HG02981 (cell line): ENCODE measurements around the gene CNTNAP2.

Source experiments
- ATAC-seq: cut with Tn5 transposase; IDR thresholded peaks from one replicate; pipeline ENCODE4 v1.9.1; 2021; ENCODE audit warnings: mild to moderate bottlenecking, moderate library complexity; ENCODE audit not compliant: unreplicated experiment

CNTNAP2 gene

GRCh38 chr7:146961617-146962016 lies 845.0 kb downstream of the CNTNAP2 start:
- no peak for ATAC-seq

GRCh38 chr7:146966274-146966673 lies 849.7 kb downstream of the CNTNAP2 start:
- ATAC-seq: no peak

GRCh38 chr7:146982482-146982881 lies 865.9 kb downstream of the CNTNAP2 start:
- no peak for ATAC-seq

- no peak for ATAC-seq
Observed at GRCh38 chr7:146991596-146991995, 875.0 kb downstream of the CNTNAP2 start.

- ATAC-seq: no peak
Observed at GRCh38 chr7:146993764-146994163, 877.2 kb downstream of the CNTNAP2 start.

GRCh38 chr7:147008530-147008929 lies 891.9 kb downstream of the CNTNAP2 start:
- ATAC-seq: no peak

- no peak for ATAC-seq
Observed at GRCh38 chr7:147012666-147013065, 896.1 kb downstream of the CNTNAP2 start.

GRCh38 chr7:147013825-147014224 lies 897.2 kb downstream of the CNTNAP2 start:
- ATAC-seq: no peak

- no peak for ATAC-seq
Observed at GRCh38 chr7:147014286-147014955, 897.8 kb downstream of the CNTNAP2 start.

- ATAC-seq: no peak
Observed at GRCh38 chr7:147015999-147016398, 899.4 kb downstream of the CNTNAP2 start.

GRCh38 chr7:147022056-147022455 lies 905.5 kb downstream of the CNTNAP2 start:
- no peak for ATAC-seq

- ATAC-seq: no peak
Observed at GRCh38 chr7:147023440-147023839, 906.8 kb downstream of the CNTNAP2 start.

- ATAC-seq: no peak
Observed at GRCh38 chr7:147029953-147030352, 913.4 kb downstream of the CNTNAP2 start.

- no peak for ATAC-seq
Observed at GRCh38 chr7:147033641-147034040, 917.0 kb downstream of the CNTNAP2 start.

GRCh38 chr7:147041438-147041837 lies 924.8 kb downstream of the CNTNAP2 start:
- ATAC-seq: no peak

- no peak for ATAC-seq
Observed at GRCh38 chr7:147044941-147045340, 928.3 kb downstream of the CNTNAP2 start.

- ATAC-seq: no peak
Observed at GRCh38 chr7:147047696-147048095, 931.1 kb downstream of the CNTNAP2 start.

- no peak for ATAC-seq
Observed at GRCh38 chr7:147048864-147049263, 932.3 kb downstream of the CNTNAP2 start.

- no peak for ATAC-seq
Observed at GRCh38 chr7:147052818-147053217, 936.2 kb downstream of the CNTNAP2 start.

GRCh38 chr7:147053746-147054145 lies 937.1 kb downstream of the CNTNAP2 start:
- ATAC-seq: no peak

GRCh38 chr7:147060070-147060469 lies 943.5 kb downstream of the CNTNAP2 start:
- no peak for ATAC-seq

- ATAC-seq: no peak
Observed at GRCh38 chr7:147062897-147063296, 946.3 kb downstream of the CNTNAP2 start.

GRCh38 chr7:147068842-147069241 lies 952.2 kb downstream of the CNTNAP2 start:
- no peak for ATAC-seq
